HepG2 (cell line): ENCODE data around the gene RALY. TPM values are rescaled to one million over a fixed set of nuclear protein-coding genes. Genes with fewer than 3 reads are reported as not detected.

Source experiments
- ATAC-seq: fragments of 200-7000 bp; cut with Tn5 transposase; 3 replicates; pipeline ENCODE4 v1.9.1; 2020; ENCODE audit warnings: mild to moderate bottlenecking, moderate library complexity
- BruUV-seq: library from RNA; stranded (reverse); fragments of 400-500 nt; replicated peaks from 2 replicates; lab custom pipeline; 2021; lab: Mats Ljungman, UMichigan
- CTCF ChIA-PET: fragments of 300-600 bp; formaldehyde crosslinking; extraction: SDS; loops from one replicate; lab custom pipeline; 2021; ENCODE audit warnings: low total read pairs, inconsistent platforms, low intra/inter-chr PET ratio; lab: Yijun Ruan, JAX
- POLR2A ChIA-PET: fragments of 350-600 bp; sonication (Branson Sonifier 250); formaldehyde crosslinking; loops from one replicate; lab custom pipeline; 2020; ENCODE audit warnings: antibody characterized with exemption, inconsistent platforms; lab: Yijun Ruan, JAX
- DNase-seq: peaks from one replicate; pipeline ENCODE4 v3.0.0-alpha.2; 2015; ENCODE audit warnings: low spot score
- FAIRE-seq: peaks from 3 replicates; lab custom pipeline; 2011; peaks lifted over from hg19 to GRCh38; lab: Jason Lieb, UNC
- H2AFZ ChIP-seq: one replicate; pipeline ENCODE4 v1.6.1; 2011; ENCODE audit warnings: low read length, inconsistent platforms
- H3K27ac ChIP-seq: fragments of 300-600 bp; 3 replicates; pipeline ENCODE4 v1.8.0; 2011; ENCODE audit warnings: mixed run types, mild to moderate bottlenecking, mixed read lengths, low read length, inconsistent platforms; ENCODE audit not compliant: insufficient read depth; ENCODE audit errors: extremely low read length
- H3K27me3 ChIP-seq, 2 experiments: fragments of 200-600 bp in 1 of 2; 2 replicates in 1 of 2; 3 replicates in 1 of 2; pipeline versions ENCODE4 v1.6.0 to v1.8.0; 2011; ENCODE audit warnings: low read length in 2 of 2, mild to moderate bottlenecking in 2 of 2, moderate library complexity in 2 of 2, inconsistent platforms in 1 of 2; ENCODE audit not compliant: insufficient read depth in 2 of 2, control insufficient read depth in 1 of 2
- H3K36me3 ChIP-seq, 2 experiments: fragments of 200-600 bp in 1 of 2; replicated peaks in 1 of 2; 2 replicates in 1 of 2; 3 replicates in 1 of 2; pipeline versions ENCODE4 v1.5.1 to v1.8.0; 2011; ENCODE audit warnings: low read length in 2 of 2, inconsistent platforms in 1 of 2; ENCODE audit not compliant: insufficient read depth in 2 of 2, control insufficient read depth in 1 of 2
- H3K4me1 ChIP-seq: 2 replicates; pipeline ENCODE4 v1.5.1; 2012; ENCODE audit warnings: low read length, inconsistent platforms; ENCODE audit not compliant: insufficient read depth
- H3K4me2 ChIP-seq: 2 replicates; pipeline ENCODE4 v1.6.0; 2011; ENCODE audit warnings: low read depth, low read length, inconsistent platforms
- H3K4me3 ChIP-seq, 3 experiments: fragments of 200-600 bp in 1 of 3; sonication (generic), shearing (Covaris generic) in 1 of 3; replicated peaks in 1 of 3; 2 replicates each; pipeline ENCODE4 v1.5.1; 2011 to 2016; ENCODE audit warnings: low read length in 3 of 3, inconsistent platforms in 2 of 3, low read depth in 2 of 3, mild to moderate bottlenecking in 2 of 3, control low read depth in 1 of 3, mixed read lengths in 1 of 3; ENCODE audit not compliant: insufficient read depth in 1 of 3
- H3K79me2 ChIP-seq: one replicate; pipeline ENCODE4 v1.6.1; 2011; ENCODE audit warnings: low read length, inconsistent platforms; ENCODE audit not compliant: insufficient read depth
- H3K9ac ChIP-seq: 2 replicates; pipeline ENCODE4 v1.6.0; 2011; ENCODE audit warnings: mild to moderate bottlenecking, low read depth, low read length, inconsistent platforms; ENCODE audit not compliant: insufficient read depth
- H3K9me3 ChIP-seq: 2 replicates; pipeline ENCODE4 v1.5.1; 2012; ENCODE audit warnings: mild to moderate bottlenecking, low read length
- H4K20me1 ChIP-seq: 2 replicates; pipeline ENCODE4 v1.6.0; 2011; ENCODE audit warnings: inconsistent platforms, mild to moderate bottlenecking, low read length, moderate library complexity; ENCODE audit not compliant: insufficient read depth
- KAT7 ChIP-seq: IDR thresholded peaks from 2 replicates; pipeline ENCODE4 v1.6.1; 2018; ENCODE audit warnings: borderline replicate concordance, missing compliant biosample characterization
- KDM1A ChIP-seq: IDR thresholded peaks from 2 replicates; pipeline ENCODE4 v1.6.1; 2016; ENCODE audit warnings: missing compliant biosample characterization
- KDM5A ChIP-seq: fragments of 200-600 bp; sonication (generic); IDR thresholded peaks from 2 replicates; pipeline ENCODE4 v1.7.0; 2018; ENCODE audit warnings: antibody characterized with exemption, mild to moderate bottlenecking, low read length, borderline replicate concordance
- PAF1 ChIP-seq: IDR thresholded peaks from 2 replicates; pipeline ENCODE4 v1.6.1; 2016; ENCODE audit warnings: missing genetic modification reagents, missing compliant biosample characterization
- POLR2AphosphoS2 ChIP-seq: IDR thresholded peaks from 2 replicates; pipeline ENCODE4 v1.6.1; 2011; ENCODE audit warnings: low read depth, low read length, improper control_type of control experiment
- SSRP1 ChIP-seq: IDR thresholded peaks from 2 replicates; pipeline ENCODE4 v1.6.1; 2016; ENCODE audit warnings: control low read depth
- ZFP62 ChIP-seq: sonication (generic); formaldehyde crosslinking; IDR thresholded peaks from 2 replicates; pipeline ENCODE4 v1.4.0; 2020; ENCODE audit warnings: missing genetic modification reagents
- ZNF256 ChIP-seq: sonication (generic); formaldehyde crosslinking; conservative IDR thresholded peaks from 2 replicates; pipeline ENCODE4 v1.4.0; 2020; ENCODE audit warnings: missing genetic modification reagents
- ZNF598 ChIP-seq: sonication (generic); formaldehyde crosslinking; IDR thresholded peaks from 2 replicates; pipeline ENCODE4 v1.5.1; 2020; ENCODE audit warnings: mild to moderate bottlenecking, missing genetic modification reagents, borderline replicate concordance
- WGBS: methylation state at CpG from one replicate; pipeline ENCODE4 v1.1.6; 2017; ENCODE audit warnings: low lambda C conversion rate; 5-methylcytosine and 5-hydroxymethylcytosine counted together
- in situ Hi-C: cut with HindIII; loops from 2 replicates; pipeline ENCODE4 v1.10.0; 2017; ENCODE audit warnings: low pct_unique_long_range_greater_than_20kb; ENCODE audit not compliant: extremely low pct_ligation_motif_present
- intact Hi-C: fragments of 100-400 bp; cut with micrococcal nuclease; formaldehyde crosslinking; loops from one replicate; pipeline ENCODE4 v1.10.0; 2022; ENCODE audit not compliant: unreplicated experiment
- polyA plus RNA-seq, 8 experiments: library from polyadenylated mRNA; depleted of rRNA in 3 of 8; stranded (reverse) in 7 of 8; unstranded in 1 of 8; fragments of >200 nt; fragmentation: Illumina TruSeq in 4 of 8; extraction: Trizol in 4 of 8; gene quantifications; 2 replicates each; pipeline versions ENCODE4 v1.2.1 to v1.2.3, GENCODE V29; 2011 to 2016; ENCODE audit warnings: low read depth in 4 of 8, missing spikeins in 1 of 8, mixed read lengths in 1 of 8; ENCODE audit not compliant: insufficient read depth in 1 of 8
- total RNA-seq, 5 experiments: library from RNA; depleted of rRNA; stranded (reverse); fragments of >200 nt; fragmentation: Illumina TruSeq; extraction: Trizol; gene quantifications; 2 replicates each; pipeline ENCODE4 v1.2.3, GENCODE V29; 2016; ENCODE audit warnings: low read depth in 1 of 5
- TF ChIP-seq, protein P1 (sequence below): sonication (generic); formaldehyde crosslinking; IDR thresholded peaks from 2 replicates; pipeline ENCODE4 v1.4.0; 2020; ENCODE audit warnings: missing genetic modification reagents
- TF ChIP-seq, protein P2 (sequence below): sonication (generic); formaldehyde crosslinking; IDR thresholded peaks from 2 replicates; pipeline ENCODE4 v1.8.0; 2022; ENCODE audit warnings: mild to moderate bottlenecking, missing genetic modification reagents, borderline replicate concordance
- TF ChIP-seq, protein P3 (sequence below), 2 experiments: sonication (generic) in 1 of 2; formaldehyde crosslinking in 1 of 2; IDR thresholded peaks; 2 replicates each; pipeline versions ENCODE4 v1.4.0 to v1.6.1; 2016 to 2020; ENCODE audit warnings: borderline replicate concordance in 1 of 2, low read depth in 1 of 2, mild to moderate bottlenecking in 1 of 2, missing genetic modification reagents in 1 of 2

Gene RALY
- total and polyA plus RNA-seq, 2 of the 13 experiments (the other 11 are each of a cell fraction or from before 2014, with no cell fraction given), result 178 to 186 TPM

DNA sequence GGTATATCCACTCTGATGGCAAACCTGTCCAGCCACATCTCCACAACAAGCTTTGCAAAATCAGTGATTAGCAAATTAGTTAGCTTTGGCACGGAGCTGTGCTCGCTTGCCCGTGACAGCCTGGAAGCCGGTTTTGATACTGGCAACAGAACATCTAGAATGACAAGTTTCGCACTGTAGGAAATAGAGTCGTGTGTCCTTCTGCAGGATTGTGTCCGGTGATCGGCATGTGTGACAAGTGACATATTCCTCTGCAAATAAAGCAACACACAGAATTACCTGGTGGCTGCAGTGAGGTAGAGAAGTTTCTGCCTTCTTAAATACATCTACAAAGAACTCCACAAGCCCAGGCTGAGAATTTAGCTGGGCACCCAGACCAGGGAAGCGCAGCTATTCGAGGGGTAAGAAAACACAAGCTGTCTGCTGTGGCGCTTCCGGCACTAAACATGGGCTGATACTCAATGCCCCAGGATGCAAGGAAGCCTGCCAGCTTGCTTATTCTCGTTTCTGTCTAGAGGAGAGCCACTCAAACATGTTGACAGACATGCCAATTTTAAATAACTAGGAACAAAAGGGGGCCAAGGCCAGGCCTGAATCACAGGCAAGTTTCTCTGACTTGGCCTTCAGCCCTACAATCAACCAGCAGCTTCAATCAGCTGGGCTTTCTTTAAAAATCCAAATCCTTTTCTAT is 96.1 kb downstream of the RALY start:
- intact Hi-C loops (no loop called here), in situ Hi-C loops (no loop called here)
- ChIA-PET CTCF (no interaction called here), POLR2A (interaction anchor here (0.9 to 5.6 kb wide), 3 partner anchors 16 to 22 kb away, joined by 3 to 27 read pairs (median 3); partner anchors contain the start of gene EIF2S2)
- H3K4me3 ChIP-seq, result no peak overlapping the region
- H3K9ac ChIP-seq, result no peak overlapping the region
- peaks cover 41 to 85% of the 10 kb centered on the region in 2 experiments for H3K36me3 ChIP-seq
- no peak overlapping the region for H3K27ac ChIP-seq
- H3K4me1 ChIP-seq, result no peaks in the 10 kb centered on the region
- no peaks in the 10 kb centered on the region for H3K9me3 ChIP-seq
- H3K79me2 ChIP-seq, result no peaks in the 10 kb centered on the region
- H3K4me2 ChIP-seq, result no peak overlapping the region
- BruUV-seq, result TSS peak; percentile 18
- FAIRE-seq, result no peak
- peaks cover 27% of the 10 kb centered on the region for H4K20me1 ChIP-seq
- no peaks in the 10 kb centered on the region for H3K27me3 ChIP-seq
- 98% methylated on average over 13 of the region's 13 CpGs for WGBS
- ATAC-seq, result no peak
- no peak for DNase-seq
- no peak overlapping the region for H2AFZ ChIP-seq
- TF ChIP-seq ZNF598 (no peak), SSRP1 (CRISPR knock-in tag) (peak; percentile 34; the same call in 1 of the 2 replicates), KDM1A (CRISPR knock-in tag) (no peak), KDM5A (no peak), ZNF256 (CRISPR knock-in tag) (0 out of 2 replicates have a peak, but pooled peaks have one; percentile 63), POLR2AphosphoS2 (no peak; the same call in 1 of the 2 replicates), KAT7 (no peak), ZFP62 (no peak), PAF1 (peak; percentile 77)
- TF ChIP-seq, protein P1, sequence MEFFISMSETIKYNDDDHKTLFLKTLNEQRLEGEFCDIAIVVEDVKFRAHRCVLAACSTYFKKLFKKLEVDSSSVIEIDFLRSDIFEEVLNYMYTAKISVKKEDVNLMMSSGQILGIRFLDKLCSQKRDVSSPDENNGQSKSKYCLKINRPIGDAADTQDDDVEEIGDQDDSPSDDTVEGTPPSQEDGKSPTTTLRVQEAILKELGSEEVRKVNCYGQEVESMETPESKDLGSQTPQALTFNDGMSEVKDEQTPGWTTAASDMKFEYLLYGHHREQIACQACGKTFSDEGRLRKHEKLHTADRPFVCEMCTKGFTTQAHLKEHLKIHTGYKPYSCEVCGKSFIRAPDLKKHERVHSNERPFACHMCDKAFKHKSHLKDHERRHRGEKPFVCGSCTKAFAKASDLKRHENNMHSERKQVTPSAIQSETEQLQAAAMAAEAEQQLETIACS (CRISPR knock-in tag), result no peak
- TF ChIP-seq, protein P2, sequence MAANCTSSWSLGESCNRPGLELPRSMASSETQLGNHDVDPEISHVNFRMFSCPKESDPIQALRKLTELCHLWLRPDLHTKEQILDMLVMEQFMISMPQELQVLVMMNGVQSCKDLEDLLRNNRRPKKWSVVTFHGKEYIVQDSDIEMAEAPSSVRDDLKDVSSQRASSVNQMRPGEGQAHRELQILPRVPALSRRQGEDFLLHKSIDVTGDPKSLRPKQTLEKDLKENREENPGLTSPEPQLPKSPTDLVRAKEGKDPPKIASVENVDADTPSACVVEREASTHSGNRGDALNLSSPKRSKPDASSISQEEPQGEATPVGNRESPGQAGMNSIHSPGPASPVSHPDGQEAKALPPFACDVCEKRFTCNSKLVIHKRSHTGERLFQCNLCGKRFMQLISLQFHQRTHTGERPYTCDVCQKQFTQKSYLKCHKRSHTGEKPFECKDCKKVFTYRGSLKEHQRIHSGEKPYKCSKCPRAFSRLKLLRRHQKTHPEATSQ (CRISPR knock-in tag), result no peak
- TF ChIP-seq, protein P3, sequence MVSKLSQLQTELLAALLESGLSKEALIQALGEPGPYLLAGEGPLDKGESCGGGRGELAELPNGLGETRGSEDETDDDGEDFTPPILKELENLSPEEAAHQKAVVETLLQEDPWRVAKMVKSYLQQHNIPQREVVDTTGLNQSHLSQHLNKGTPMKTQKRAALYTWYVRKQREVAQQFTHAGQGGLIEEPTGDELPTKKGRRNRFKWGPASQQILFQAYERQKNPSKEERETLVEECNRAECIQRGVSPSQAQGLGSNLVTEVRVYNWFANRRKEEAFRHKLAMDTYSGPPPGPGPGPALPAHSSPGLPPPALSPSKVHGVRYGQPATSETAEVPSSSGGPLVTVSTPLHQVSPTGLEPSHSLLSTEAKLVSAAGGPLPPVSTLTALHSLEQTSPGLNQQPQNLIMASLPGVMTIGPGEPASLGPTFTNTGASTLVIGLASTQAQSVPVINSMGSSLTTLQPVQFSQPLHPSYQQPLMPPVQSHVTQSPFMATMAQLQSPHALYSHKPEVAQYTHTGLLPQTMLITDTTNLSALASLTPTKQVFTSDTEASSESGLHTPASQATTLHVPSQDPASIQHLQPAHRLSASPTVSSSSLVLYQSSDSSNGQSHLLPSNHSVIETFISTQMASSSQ (IDR thresholded peaks at IDR 0.05; ENCODE audit: low read depth), result no peak
- TF ChIP-seq, protein P3 (CRISPR knock-in tag; IDR thresholded peaks at IDR 0.05; ENCODE audit: borderline replicate concordance), result no peak
